Muscle layer of duodenum (tissue), 2 donors: ENCODE data around the gene ATP6AP1.

Source experiments
- H3K27ac ChIP-seq: one replicate; pipeline ENCODE4 v1.7.0; 2013; ENCODE audit warnings: mild to moderate bottlenecking, low read length
- H3K27me3 ChIP-seq: one replicate; pipeline ENCODE4 v1.7.0; 2013; ENCODE audit warnings: low read depth, mild to moderate bottlenecking, control low read depth, low read length
- H3K36me3 ChIP-seq, 2 donors: one replicate each; pipeline ENCODE4 v1.7.0; 2013; ENCODE audit warnings: low read length in 2 of 2, control low read depth in 1 of 2, mild to moderate bottlenecking in 1 of 2; ENCODE audit not compliant: insufficient read depth in 2 of 2, control insufficient read depth in 1 of 2
- H3K4me1 ChIP-seq, 2 donors: one replicate each; pipeline ENCODE4 v1.7.0; 2013; ENCODE audit warnings: low read length in 2 of 2, mild to moderate bottlenecking in 2 of 2, control low read depth in 1 of 2, moderate library complexity in 1 of 2; ENCODE audit not compliant: insufficient read depth in 2 of 2, control insufficient read depth in 1 of 2
- H3K4me3 ChIP-seq, 2 donors: one replicate each; pipeline ENCODE4 v1.7.0; 2013; ENCODE audit warnings: low read length in 2 of 2, low read depth in 1 of 2, mild to moderate bottlenecking in 1 of 2
- H3K9me3 ChIP-seq, 2 donors: one replicate each; pipeline ENCODE4 v1.7.0; 2013; ENCODE audit warnings: low read length in 2 of 2, control low read depth in 1 of 2, mild to moderate bottlenecking in 1 of 2; ENCODE audit not compliant: control insufficient read depth in 1 of 2
- donor health status: healthy.

ATP6AP1 gene

DNA sequence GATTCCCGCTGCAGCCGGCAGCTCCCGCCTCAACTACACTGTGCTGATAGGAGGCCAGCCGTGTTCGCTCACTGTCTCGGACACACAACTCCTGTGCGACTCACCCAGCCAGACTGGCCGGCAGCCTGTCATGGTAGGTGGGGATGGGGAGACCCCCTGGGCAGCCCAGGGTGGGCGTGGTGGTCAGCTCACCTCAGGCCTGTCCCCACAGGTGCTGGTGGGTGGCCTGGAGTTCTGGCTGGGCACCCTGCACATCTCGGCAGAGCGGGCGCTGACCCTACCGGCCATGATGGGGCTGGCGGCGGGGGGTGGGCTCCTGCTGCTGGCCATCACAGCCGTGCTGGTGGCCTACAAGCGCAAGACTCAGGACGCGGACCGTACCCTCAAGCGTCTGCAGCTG is 39.1 kb downstream of the ATP6AP1 start:
- H3K27ac ChIP-seq, result no peak overlapping the region
- peaks cover 3 to 58% of the 10 kb centered on the region in 2 donors for H3K36me3 ChIP-seq
- no peak overlapping the region for H3K4me3 ChIP-seq
- peaks cover 0 to 2% of the 10 kb centered on the region in 2 donors for H3K4me1 ChIP-seq
- no peaks in the 10 kb centered on the region for H3K27me3 ChIP-seq
- H3K9me3 ChIP-seq, result no peaks in the 10 kb centered on the region

DNA sequence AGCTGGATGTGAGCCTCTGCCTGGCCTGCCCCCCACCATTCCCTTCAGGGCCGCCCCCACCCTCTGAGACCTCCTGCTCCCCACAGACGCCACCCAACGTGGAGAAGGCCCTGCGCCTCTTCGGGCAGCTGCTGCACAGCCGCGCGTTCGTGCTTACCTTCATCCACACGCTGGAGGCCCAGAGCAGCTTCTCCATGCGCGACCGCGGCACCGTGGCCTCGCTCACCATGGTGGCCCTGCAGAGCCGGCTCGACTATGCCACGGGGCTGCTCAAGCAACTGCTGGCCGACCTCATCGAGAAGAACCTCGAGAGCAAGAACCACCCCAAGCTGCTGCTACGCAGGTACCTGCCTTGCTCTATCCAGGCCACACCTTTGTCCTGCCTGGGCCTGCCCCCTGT is 39.7 kb downstream of the ATP6AP1 start:
- no peaks in the 10 kb centered on the region for H3K27me3 ChIP-seq
- no peaks in the 10 kb centered on the region for H3K9me3 ChIP-seq
- H3K36me3 ChIP-seq, result peaks cover 0 to 59% of the 10 kb centered on the region in 2 donors
- no peaks in the 10 kb centered on the region for H3K4me1 ChIP-seq
- H3K27ac ChIP-seq, result no peak overlapping the region
- no peak overlapping the region for H3K4me3 ChIP-seq

DNA sequence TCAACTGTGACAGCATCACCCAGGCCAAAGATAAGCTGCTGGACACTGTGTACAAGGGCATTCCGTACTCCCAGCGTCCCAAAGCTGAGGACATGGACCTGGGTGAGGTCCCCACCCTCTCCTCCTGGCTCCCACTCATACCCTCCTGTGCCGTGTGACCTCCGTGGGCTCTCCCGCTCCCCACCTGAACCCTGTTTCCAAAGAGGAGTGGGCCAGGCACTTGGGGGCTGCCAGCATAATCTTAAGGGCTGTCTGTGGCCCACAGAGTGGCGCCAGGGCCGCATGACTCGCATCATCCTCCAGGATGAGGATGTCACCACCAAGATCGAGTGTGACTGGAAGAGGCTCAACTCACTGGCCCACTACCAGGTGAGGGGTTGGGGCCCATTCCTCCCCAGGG is 40.6 kb downstream of the ATP6AP1 start:
- Histone ChIP-seq H3K36me3 (peaks cover 0 to 61% of the 10 kb centered on the region in 2 donors), H3K4me3 (no peak overlapping the region), H3K27ac (no peak overlapping the region), H3K4me1 (no peaks in the 10 kb centered on the region), H3K27me3 (no peaks in the 10 kb centered on the region), H3K9me3 (no peaks in the 10 kb centered on the region)

DNA sequence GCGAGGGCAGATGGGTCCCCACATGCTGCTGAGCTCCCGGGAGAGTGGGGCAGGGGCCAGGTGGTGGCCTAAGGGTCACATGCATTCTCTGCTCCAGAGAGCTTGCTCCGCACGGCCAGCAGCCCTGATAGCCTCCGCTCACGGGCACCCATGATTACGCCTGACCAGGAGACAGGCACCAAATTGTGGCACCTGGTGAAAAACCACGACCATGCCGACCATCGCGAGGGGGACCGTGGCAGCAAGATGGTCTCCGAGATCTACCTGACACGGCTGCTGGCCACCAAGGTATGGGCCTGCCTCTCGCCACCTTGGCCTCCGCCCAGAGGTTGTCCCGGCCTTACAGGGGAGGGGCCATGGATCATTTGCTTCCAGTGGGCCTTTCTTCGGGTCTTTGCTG is 41.4 kb downstream of the ATP6AP1 start:
- no peak overlapping the region for H3K27ac ChIP-seq
- H3K9me3 ChIP-seq, result no peaks in the 10 kb centered on the region
- H3K4me3 ChIP-seq, result no peak overlapping the region
- no peaks in the 10 kb centered on the region for H3K4me1 ChIP-seq
- no peaks in the 10 kb centered on the region for H3K27me3 ChIP-seq
- H3K36me3 ChIP-seq, result peaks cover 0 to 61% of the 10 kb centered on the region in 2 donors

DNA sequence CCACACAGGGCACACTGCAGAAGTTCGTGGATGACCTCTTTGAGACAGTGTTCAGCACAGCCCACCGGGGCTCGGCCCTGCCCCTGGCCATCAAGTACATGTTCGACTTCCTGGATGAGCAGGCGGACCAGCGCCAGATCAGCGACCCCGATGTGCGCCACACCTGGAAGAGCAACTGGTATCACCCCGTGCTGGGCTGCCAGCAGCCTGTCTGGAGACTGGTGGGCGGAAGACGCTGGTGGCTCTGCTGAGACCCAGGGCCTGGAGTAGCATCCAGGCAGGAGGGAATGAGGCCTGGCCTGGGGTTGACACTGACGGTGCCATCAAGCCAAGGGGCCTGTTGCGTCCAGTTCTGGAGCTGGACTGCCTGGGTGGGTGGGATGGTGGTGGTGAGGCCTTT is 42.0 kb downstream of the ATP6AP1 start:
- no peaks in the 10 kb centered on the region for H3K27me3 ChIP-seq
- no peak overlapping the region for H3K4me3 ChIP-seq
- H3K27ac ChIP-seq, result no peak overlapping the region
- H3K36me3 ChIP-seq, result peaks cover 0 to 56% of the 10 kb centered on the region in 2 donors
- no peaks in the 10 kb centered on the region for H3K9me3 ChIP-seq
- no peaks in the 10 kb centered on the region for H3K4me1 ChIP-seq

DNA sequence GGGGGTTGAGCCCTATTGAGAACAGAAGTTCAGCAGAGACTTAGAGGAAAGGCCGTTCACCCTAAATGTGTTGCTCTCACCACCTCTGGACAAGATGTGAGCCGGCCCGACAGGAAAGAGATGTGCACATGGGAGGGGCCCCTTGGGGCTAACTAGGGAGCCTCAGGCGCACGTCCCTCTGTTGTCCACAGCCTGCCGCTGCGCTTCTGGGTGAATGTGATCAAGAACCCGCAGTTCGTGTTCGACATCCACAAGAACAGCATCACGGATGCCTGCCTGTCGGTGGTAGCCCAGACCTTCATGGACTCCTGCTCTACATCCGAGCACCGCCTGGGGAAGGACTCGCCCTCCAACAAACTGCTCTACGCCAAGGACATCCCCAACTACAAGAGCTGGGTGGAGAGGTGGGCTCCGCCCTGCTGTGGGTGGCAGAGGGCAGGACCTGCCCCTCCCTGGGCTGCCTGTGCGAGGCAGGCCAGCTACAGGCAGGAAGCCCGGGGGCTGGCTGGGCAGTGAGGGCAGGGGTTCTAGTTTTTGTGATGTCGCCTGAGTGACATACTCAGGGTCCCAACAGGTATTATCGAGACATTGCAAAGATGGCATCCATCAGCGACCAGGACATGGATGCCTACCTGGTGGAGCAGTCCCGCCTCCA is 42.6 kb downstream of the ATP6AP1 start:
- H3K4me1 ChIP-seq, result no peaks in the 10 kb centered on the region
- no peak overlapping the region for H3K4me3 ChIP-seq
- H3K27me3 ChIP-seq, result no peaks in the 10 kb centered on the region
- H3K9me3 ChIP-seq, result no peaks in the 10 kb centered on the region
- no peak overlapping the region for H3K27ac ChIP-seq
- peaks cover 0 to 50% of the 10 kb centered on the region in 2 donors for H3K36me3 ChIP-seq

DNA sequence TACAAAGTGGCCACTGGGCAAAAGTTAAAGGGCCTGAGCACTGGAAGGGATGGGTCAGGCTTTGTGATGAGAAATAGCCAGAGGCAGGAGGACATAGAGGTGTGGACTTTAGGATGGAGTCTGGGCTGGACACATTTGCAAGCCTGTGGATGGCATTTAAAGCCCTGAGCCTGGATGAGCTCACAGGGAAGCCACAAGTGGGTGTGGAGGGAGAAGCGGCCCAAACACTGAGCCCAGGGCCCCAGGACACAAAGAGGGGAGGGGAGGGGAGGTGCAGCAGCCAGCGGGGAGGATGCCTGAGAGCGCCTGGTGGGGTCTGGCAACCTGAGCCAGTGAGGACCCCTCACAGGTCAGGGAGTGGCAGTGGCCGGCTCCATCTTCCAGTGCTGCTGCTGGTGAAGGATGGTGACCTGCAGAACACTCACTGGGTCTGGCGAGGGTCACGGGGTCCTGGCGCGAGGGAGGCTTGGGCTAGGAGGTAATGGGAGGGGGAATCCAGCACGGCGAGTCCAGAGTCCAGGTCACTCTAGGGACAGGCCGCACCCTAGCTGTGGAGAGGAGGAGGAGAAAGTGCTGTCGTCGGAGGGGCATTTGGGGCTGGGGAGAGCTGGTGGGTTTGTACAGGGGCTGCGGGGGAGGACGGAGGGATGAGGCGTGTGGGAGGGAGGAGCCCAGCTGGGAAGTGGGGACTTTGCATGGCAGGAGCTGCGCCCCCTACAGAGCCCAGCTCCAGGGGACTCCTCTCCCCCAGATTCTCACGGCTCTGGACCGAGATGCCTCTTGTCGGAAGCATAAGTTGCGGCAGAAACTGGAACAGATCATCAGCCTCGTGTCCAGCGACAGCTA is 43.6 kb downstream of the ATP6AP1 start:
- H3K4me3 ChIP-seq, result no peak overlapping the region
- H3K27me3 ChIP-seq, result no peaks in the 10 kb centered on the region
- H3K27ac ChIP-seq, result no peak overlapping the region
- H3K9me3 ChIP-seq, result no peaks in the 10 kb centered on the region
- peaks cover 0 to 42% of the 10 kb centered on the region in 2 donors for H3K36me3 ChIP-seq
- H3K4me1 ChIP-seq, result no peaks in the 10 kb centered on the region

DNA sequence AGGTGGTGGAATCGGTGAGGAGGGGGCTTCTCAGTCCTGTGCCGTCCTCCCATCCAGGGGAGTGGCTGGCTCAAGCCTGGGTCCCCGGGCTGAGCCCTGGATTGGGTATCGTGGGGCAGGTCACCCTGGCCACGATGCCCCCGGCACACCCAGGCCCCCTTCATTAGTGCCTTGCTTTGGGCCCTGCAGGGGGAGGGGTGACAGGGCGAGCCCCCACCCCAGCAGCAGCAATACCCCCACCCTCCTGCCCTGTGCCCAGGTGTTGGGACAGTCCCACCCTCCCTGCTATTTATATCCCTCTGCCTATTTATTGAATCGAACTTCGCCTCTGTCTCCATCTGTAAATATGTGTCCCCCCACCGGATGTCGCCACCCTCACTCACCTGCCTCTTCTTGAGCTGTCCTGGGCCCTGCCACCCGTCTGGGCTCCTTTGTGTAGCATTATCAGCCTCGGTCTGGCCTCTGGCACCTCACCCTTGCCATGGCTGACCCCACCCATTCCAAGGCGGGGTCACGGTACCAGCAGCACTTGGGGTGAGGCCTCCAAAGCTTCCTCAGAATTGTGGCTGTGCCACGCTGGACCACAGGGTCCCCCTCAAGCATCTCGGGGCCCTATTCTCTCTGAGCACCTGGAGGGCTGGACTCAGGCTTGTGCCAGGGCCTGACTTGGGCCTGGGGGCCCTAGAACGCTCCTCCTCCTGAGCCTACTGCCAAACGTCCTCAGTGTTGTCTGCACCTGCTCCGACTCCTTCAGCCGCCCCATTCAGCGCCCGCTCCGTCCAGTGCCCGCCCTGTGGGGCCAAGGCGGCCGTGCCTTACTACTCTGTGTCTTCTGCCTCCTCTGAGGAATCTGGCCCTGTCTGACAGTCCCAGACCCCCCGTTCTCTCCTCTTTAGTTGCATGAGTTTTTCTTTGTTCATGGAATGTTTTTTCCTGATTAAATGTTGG is 44.5 kb downstream of the ATP6AP1 start:
- H3K9me3 ChIP-seq, result no peaks in the 10 kb centered on the region
- H3K27ac ChIP-seq, result no peak overlapping the region
- no peaks in the 10 kb centered on the region for H3K27me3 ChIP-seq
- H3K4me1 ChIP-seq, result peaks cover 0 to under 1% of the 10 kb centered on the region in 2 donors
- no peak overlapping the region for H3K4me3 ChIP-seq
- H3K36me3 ChIP-seq, result peaks cover 0 to 42% of the 10 kb centered on the region in 2 donors

DNA sequence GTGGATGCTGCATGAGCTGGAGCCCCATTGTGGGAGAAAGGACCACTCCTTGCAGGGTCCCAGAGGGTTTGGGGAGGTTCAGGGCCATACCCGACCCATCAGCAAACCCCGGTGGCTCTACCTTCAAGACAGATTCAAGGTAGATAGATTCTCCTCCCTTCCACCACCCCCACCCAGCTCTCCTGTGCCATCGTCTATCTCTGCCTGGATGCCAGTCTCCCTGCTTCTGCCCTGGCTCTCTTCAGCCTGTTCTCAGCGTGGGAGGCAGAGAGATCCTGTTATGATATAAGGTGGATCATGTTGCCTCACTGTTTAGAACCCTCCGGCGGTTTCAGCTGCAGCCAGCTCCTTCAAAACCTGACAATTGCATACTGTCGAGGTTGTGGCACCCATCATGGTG is 45.2 kb downstream of the ATP6AP1 start:
- Histone ChIP-seq H3K9me3 (no peaks in the 10 kb centered on the region), H3K27me3 (no peaks in the 10 kb centered on the region), H3K27ac (no peak overlapping the region), H3K36me3 (peaks cover 0 to 37% of the 10 kb centered on the region in 2 donors), H3K4me3 (no peak overlapping the region), H3K4me1 (peaks cover 0 to 5% of the 10 kb centered on the region in 2 donors)

DNA sequence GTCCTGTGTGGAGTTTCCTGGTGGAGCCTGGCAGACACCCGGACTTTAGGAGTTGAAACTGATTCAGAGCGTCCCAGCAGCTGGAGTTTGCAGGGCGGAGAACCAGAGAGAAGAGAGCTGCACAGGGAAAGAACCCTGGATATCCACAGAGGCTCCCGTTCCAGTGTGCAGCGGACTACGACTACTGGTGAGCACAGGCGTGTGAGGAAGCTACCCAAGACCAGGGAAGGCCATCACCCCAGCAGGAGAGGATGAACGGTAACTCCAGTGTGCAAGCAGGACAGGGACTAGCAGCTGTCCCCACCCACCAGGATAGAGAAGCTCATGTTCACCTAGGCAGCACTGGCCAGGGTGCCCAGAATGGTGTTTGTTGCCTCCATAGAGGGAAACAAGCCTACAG is 48.3 kb downstream of the ATP6AP1 start:
- peaks cover 0 to 5% of the 10 kb centered on the region in 2 donors for H3K4me1 ChIP-seq
- H3K27ac ChIP-seq, result no peak overlapping the region
- no peaks in the 10 kb centered on the region for H3K27me3 ChIP-seq
- H3K4me3 ChIP-seq, result no peak overlapping the region
- H3K9me3 ChIP-seq, result no peaks in the 10 kb centered on the region
- peaks cover 0 to 7% of the 10 kb centered on the region in 2 donors for H3K36me3 ChIP-seq
